GM12872 (cell line): ENCODE measurements around the gene NDUFA8.

Experiments
- CTCF ChIP-seq: IDR thresholded peaks from 3 replicates; pipeline ENCODE4 v1.5.1; 2011; ENCODE audit warnings: low read depth, mild to moderate bottlenecking, low read length, moderate library complexity; ENCODE audit not compliant: insufficient read depth

The NDUFA8 gene

DNA sequence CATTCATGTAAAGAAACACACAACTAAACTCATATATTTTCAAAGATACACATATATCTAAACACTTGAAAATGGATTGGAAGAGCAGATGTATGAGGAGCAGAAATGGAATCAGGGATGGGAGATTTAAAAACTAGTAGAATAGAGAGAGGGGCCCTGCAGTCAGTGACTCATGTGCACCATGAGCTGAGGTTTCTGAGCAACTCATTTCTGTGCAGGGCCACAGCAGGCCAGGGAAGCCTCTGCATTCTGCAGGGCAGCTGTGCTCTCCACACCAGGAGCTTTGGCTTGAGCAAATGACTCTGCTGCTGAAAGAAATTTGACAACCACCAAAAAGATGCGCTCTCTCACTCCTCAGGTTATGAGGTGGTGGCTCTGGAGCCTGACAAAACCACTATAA is 42.1 kb upstream of the NDUFA8 start:
- no peak for TF ChIP-seq CTCF

DNA sequence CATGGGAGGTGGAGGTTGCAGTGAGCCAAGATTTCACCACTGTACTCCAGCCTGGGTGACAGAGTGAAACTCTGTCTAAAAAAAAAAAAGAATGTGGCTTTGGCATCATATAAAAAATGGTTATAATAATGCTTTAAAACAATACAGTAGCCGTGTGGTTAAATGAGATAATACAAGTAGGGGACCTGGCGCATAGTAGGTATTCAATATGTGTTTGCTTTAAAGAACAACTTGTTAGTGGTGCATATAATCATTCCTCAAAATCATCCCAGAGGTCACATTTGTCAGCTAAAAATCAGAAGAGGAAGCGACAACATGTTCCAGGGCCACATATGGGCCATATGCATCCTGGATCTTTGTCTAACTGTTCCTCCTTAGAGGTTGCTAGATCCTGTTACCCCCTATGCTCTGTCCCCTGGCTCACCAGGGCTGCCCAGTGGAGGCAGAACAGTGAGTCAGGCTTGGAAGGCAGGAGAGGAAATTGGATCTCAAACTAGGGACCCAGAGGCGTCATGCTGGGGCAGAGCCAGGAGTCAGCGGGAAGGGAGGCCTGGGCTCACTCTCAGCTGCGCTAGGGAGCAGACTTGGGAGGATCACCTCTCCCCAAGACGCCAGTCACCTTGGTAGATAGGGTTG is 41.5 kb upstream of the NDUFA8 start:
- no peak for TF ChIP-seq CTCF

DNA sequence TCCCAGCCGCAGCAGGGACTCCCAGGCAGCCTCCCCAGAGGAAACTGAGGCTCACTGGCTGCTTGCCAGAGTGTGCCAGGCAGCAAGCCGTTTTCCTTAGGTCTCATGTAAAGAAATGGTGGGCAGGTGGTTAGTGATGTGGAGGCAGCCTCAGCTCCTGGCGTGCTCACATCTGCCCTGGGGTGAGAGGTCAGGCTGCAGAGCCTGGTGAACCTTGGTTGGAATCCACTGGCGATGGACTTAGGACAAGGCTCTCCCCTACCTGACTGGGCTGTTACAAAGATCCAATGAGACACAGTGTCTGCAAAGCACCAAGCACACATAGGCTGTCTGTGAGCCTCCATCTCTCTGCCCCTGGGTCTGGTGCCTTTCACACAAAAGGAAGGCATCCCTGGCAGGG is 38.3 kb upstream of the NDUFA8 start:
- no peak for TF ChIP-seq CTCF

- TF ChIP-seq CTCF: no peak
Observed at GRCh38 chr9:122197426-122197825, 37.8 kb upstream of the NDUFA8 start.

GRCh38 chr9:122195875-122196274 is 36.3 kb upstream of the NDUFA8 start:
- TF ChIP-seq CTCF: no peak

DNA sequence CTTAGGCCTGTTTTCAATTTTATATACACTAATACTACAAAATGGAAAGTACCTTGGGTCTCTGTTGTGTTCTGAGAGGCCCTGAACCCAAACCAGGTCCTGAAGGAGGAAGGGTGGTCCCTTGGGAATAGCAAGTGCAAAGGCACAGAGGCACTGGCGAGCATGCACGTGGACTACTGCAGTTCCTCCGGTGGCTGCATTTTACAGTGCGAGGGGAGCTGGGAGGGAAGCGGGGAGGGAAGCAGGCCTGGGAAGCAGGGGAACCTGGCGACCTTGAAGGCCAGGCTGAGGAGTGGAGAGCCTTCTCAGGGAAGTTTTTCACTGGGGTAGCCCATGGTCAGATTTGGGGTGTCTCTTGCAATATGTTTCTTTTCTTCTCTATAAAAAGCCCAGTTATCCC is 34.1 kb upstream of the NDUFA8 start:
- no peak for TF ChIP-seq CTCF

- no peak for TF ChIP-seq CTCF
Observed at GRCh38 chr9:122192914-122193525, 33.4 kb upstream of the NDUFA8 start.
